Left colon (tissue), 2 donors: Measurements from ENCODE around the gene STN1. TPM values are rescaled to one million over a fixed set of nuclear protein-coding genes. Genes with fewer than 3 reads are reported as not detected.
A peak's percentile ranks its signal among the peaks of the same experiment; 100 is the strongest.

ENCODE experiments used
- ATAC-seq: fragments of 200-7000 bp; cut with Tn5 transposase; one replicate; pipeline ENCODE4 v1.9.1; 2020; ENCODE audit warnings: mild to moderate bottlenecking, moderate library complexity
- DNase-seq, 2 donors: peaks; one replicate each; pipeline ENCODE4 v3.0.0-alpha.2; 2020
- intact Hi-C, 2 donors: fragments of 100-400 bp; cut with DNase I in 1 of 2; cut with micrococcal nuclease in 1 of 2; formaldehyde crosslinking; loops; one replicate each; pipeline versions ENCODE4 v1.11.2 to v1.14.0; 2022; cut with DNase I, micrococcal nuclease
- total RNA-seq, 2 donors: library from RNA; stranded (reverse); fragmentation: NEBNext Ultra II Directional; extraction: Animal tissue kit (Norgen Biotek cat#: 25700); gene quantifications; one replicate each; pipeline ENCODE4 v1.2.1, GENCODE V29; 2021
- donor health status: DM: no; HTN: no; CAD: no.
- donor health status: DM: yes; HTN: yes; CAD: no.

Gene STN1
- total RNA-seq, 2 donors from 2014 or later = 24.4 to 25.7 TPM

DNA sequence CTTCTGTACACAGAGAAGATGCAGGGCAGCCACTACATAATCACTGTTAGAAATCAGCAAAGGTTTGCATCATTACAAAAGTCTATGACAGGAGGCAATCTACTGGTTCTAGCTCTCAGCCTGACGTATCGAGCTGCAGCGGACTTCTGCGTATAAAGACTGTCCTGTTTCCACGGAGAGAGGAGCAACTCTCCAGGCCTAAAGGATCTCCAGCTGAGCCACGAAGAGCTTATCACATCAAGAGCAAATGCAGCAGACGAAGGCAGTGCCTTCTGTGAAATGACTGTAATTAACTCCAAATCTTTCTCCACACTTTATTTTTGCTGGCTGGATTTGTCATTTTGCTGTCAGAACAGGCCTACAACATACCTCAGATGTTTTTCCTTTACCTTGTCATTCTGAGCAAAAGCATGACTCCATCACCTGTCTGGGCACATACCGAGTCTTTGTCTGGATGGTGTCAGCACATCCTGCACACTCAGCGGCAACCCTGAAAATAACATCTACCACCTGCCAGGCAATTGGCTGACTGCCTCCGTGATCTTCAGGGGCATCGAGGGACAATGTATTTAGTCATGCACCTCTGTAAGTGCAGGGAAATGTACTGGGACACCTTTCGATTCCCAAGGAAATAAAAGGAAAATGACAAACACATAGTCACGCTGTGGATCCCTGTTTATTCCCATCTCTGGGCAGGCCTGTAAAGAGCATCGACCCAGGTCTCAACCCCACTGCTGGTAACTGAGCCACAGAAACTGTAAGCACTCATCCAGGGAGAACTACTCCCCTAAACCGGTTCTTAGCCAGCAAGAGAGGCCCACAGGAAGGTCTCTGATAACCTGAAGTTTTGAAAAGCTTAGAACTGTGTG lies 36.3 kb downstream of the STN1 start:
- intact Hi-C loops = loop anchor here in 1 of 2 donors (10.0 kb wide), 1 partner anchor 323 kb away; no protein-coding TSS in a partner anchor

DNA sequence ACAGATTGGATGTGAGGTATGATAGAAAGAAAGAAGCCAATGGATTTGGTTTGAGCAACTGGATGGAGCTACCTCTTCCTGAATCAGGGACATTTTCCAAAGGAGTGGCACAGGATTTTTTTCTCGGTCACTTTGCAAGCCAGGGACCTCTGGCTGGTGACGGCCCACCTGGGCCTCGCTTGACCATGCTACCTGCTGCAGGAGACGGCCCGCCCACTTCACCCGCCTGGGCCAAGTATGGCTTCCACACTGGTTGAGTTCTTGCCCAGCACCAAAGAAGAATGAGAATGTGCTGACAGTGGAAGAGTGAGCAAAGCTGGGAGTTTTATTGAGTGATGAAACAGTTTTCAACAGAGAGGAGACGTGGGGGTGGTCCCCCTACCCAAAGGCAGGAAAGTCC lies 38.2 kb downstream of the STN1 start:
- ATAC-seq = no peak
- DNase-seq = no peak
- intact Hi-C loops = loop anchor here in 1 of 2 donors (10.0 kb wide), 1 partner anchor 325 kb away; no protein-coding TSS in a partner anchor

More for the DNA sequence above, 36.3 kb downstream of the STN1 start:
- no peak for ATAC-seq
- DNase-seq = no peak

DNA sequence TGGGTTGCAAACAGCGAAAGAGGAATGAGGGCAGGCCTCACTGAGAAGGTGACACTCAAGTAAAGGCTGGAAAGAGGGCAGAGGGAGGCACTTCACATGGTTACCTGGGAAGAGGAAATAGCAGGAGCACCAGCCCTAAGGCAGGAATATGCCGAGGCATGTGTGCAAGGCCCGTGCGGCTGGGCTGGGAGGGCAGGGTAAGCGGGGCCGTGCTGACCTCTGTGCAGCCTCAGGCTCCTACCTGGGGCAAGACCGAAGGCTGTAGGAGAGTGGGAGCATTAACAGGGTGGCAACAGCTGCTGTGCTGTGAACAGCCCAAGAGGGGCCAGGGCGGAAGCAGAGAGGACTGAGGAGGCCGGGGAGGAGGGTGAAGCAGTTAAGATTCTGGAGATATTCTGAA lies 38.6 kb downstream of the STN1 start:
- no peak for DNase-seq
- intact Hi-C loops = no loop called here
- ATAC-seq = no peak

DNA sequence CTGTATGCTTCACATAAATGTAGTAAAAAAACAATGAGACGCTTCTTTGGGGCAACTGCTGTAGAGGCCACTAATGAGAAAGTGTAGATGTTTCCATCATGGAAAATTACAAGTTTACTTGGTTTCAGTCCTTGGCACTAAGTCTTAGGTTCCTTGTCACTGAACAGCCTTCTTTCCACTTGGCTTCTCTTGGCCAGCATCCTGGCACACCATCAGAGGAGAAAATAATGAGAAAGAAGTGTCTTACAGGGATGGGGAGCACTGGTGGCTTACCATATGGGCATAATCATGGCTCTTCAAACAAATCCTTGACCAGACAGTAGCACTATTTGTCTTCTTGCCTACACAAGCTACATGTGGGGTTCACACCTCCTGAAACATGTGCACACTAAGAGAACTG lies 40.1 kb downstream of the STN1 start:
- intact Hi-C loops = no loop called here
- ATAC-seq (no peak), DNase-seq (no peak)

DNA sequence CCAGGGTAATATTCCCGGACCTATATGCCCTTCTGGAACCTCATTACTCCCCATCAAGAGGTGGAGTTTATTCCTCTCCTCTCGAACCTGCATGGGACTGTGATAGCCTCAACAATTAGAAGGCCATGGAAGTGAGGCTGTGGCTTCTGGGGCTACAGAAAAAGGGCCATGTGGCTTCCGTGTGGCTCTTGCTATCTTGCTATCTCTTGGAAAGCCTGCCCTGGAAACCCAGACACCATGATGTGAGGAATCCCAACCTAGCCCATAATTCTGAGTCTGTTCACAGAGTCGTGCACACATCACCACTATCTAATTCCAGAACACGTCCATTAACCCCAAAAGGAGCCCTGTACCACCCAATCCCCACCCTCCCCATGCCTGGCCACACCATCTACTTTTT lies 41.8 kb downstream of the STN1 start:
- DNase-seq (no peak), ATAC-seq (no peak)
- intact Hi-C loops = no loop called here

DNA sequence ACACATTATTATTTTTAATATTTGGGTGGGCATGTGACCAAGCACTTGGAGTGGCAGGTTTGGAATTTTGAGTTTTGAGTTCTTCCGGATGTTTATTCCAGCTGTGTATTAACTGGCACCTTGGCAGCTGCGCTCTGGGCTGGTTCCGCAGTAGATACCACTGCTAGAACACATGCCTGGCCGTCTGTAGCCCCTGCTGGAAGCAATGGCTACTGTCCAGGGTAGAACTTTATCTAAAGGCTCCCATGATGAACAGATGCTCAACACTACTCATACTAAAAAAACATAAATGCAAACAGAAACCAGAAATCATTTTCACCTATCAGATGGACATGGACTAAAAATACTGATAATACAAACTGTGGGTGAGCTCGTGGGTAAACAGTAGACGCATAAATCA lies 43.3 kb downstream of the STN1 start:
- ATAC-seq = no peak
- DNase-seq = no peak
- intact Hi-C loops = no loop called here

DNA sequence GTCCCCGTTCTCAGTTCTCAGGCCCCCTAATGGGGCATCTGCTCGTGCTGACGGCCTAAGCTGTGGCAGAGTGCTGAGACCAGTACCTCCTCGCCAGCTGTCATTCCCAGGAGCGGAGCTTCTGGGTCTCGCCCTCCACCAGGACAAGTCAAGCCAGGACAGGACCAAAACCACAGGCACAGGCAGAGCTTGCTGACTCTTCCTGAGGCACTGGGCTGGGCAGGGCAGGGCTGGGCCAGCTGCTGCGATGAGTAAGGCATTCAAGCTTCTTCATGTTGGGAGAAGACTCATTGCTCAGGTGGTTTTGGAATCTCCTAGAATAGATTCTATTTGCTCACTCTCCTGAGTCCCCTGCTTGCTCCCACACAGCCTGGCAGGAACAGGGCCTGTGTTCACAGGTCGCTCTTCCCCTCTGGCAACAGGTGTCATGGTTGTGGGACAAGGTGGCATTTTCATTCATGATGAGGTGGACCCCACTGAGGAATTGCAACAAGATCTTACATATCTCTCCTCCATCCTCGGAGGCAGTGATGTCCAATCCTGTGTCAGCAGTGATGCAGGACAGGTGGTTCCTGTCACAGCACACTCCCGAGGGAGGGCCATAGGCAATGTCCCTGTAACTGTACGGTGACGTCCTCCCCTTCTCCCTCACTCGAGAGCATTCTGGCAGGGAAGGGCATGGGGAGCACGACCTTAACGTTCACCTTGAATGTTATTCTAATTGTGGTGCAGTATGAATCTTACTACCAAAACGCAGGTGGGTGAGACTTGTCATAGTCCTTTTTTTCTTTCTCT lies 45.6 kb downstream of the STN1 start:
- intact Hi-C loops = no loop called here
- ATAC-seq (no peak), DNase-seq (no peak)

DNA sequence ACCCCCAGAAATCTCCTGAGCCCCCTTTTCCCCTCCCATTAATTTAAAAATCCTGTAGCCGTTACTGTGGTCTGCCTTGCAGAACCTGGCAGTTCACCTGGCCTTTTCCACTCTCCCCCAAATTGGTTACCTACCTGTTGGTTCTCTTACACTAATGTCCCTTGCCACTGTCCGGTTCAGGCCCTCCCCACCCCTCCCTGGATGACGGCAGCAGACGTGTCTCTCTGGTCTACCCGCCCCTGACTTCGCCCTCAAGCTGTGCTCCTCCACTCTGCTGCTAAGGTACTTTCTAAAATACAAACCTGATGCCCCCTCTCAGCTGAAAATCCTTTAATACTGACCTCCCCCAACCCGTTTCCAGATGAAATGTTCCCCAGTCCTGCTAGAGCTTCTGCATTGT lies 47.0 kb downstream of the STN1 start:
- no peak for DNase-seq
- intact Hi-C loops = no loop called here
- ATAC-seq = no peak

DNA sequence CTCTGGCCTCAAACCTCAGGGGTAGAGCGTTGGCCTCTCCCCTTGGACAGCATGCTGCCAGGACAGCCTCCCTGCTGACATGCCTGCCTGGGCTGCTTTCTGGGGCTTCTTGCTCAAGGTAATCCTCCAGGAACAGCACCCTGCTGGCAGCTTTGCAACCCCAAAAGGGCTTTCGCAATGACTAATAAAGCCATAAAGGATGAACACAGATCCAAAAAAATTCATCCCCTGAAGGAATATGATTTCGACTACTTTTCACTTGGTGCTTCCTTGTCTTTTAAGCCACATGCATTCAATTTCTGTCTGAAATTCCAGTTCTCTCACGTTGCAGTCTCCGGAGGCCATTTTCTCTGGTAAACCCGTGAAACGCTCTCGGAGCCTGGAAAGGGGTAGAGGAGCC lies 47.5 kb downstream of the STN1 start:
- DNase-seq (no peak), ATAC-seq (no peak)
- intact Hi-C loops = no loop called here

DNA sequence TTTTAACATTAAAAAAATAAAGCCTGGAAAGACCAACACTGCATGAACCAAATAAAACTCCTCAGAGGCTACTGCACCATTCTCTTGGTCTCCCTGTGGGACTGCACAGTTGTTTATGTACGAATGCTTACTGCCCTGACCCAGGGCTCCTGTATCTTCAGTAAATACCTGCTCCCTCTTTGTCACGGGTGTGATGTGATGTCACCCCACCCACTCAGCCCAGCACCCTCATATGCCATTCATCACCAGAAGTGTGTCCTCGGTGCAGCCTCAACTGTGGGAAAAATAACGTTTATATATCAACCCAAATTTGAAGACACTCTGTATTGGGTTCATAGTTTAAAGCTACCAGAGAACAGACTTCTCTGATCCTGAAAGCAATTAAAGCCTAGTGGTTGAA lies 48.6 kb downstream of the STN1 start:
- intact Hi-C loops = no loop called here
- ATAC-seq (no peak), DNase-seq (no peak)

DNA sequence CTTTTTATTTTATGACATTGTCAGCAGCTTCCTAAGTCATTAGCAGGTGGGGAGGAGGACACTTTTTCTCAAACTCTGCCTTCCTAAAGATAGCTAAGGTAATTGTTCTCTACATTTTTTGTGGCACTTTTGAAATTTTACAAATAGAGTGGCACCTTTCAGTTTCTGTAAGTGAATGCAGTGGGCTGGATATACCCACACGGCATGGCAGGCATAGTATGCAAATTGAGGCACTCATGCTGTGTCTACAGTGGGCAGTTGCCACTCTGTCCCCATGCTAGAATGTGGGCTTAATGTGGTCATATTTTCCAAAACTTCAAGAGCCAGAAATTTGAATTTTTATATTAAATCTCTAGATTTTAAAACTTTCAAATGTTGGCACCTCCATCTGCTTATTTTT lies 49.8 kb downstream of the STN1 start:
- intact Hi-C loops = no loop called here
- ATAC-seq (no peak), DNase-seq (no peak)

DNA sequence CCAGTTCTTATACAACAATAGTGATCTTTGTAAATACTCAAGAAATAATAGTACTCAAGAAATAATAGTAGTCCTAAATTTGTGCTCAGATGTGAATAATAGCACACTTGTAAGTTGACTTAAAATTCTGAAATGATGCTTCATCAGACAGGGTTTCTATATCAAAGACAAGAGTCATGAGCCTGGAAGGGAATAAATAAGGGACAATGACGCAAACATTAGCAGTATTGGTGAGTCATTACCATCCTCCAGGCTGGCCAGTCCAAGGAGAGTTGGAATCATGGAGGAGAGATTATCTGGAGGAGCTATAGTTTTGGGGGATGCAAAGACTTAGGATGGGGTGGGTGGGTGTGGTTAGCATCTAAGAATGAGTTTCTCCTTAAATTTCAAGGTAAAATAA lies 56.5 kb downstream of the STN1 start:
- DNase-seq (no peak), ATAC-seq (no peak)
- intact Hi-C loops = no loop called here

DNA sequence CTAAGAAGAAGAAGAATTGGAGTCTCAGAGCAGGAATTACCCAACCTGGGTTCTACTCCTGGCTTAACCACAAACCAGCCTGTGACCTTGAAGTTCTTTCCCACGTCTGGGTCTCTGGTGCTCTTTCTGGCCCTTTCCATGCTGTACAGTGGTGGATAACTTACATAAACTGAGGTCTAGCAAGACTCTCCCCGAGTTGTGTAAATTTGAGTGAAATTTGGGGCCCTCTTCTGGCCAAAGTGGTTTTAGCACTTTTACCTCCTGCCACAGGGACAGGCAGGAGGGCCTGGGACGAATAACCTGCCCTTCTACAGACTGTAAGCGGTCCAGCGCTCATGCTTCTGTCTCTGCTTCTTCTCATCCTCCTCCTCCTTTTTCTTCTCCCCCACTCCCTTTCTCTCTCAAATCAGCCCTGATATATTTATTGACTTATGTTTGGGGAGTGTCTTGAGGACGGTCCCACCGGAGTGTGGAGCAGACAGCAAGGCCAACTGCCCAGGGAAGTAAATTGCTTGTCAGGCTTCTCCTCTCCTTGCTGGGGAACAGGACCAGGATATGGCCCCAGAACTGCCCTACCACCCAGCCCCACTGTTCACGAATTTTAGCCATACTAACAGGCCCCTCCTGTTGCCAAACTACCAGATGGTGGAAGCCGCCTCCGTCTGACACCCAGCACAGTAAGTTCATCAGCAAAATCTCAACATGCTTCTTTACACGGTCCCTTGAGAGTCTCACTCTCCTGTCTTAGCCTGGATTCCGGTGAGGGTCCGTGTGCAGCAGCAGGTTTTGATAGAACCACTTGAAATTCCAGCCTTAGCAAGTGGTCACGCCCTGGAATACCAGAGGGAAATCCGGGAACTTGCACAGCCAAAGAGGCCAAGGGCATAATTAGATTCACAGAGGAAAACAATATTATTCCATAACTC lies 58.6 kb downstream of the STN1 start:
- ATAC-seq = peak; percentile 58
- DNase-seq = peak in 1 of 2 donors; percentile 67
- intact Hi-C loops = loop anchor here (2.0 to 5.0 kb wide), 2 partner anchors 142 to 147 kb away; no protein-coding TSS in a partner anchor

DNA sequence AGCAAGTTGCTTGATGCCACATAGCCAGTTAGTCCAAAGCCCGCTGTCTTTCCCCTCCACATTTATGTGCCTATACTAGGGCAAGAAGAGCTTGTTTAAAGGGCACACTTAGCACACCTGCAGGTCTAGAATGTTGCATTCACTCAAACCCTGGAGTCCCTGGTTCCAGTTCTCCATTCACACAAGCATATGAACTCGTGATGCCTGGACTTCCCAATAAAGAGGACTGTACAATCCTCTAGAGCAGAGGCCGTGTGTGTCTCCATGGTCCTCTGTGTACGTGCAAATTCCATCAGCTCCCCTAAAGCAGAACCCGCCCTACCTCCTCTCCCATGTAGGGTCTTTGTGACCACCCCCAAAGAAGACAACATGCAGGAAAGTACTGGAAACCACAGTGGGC lies 59.6 kb downstream of the STN1 start:
- intact Hi-C loops = loop anchor here (2.0 to 5.0 kb wide), 2 partner anchors 141 to 146 kb away; no protein-coding TSS in a partner anchor
- no peak for DNase-seq
- ATAC-seq = no peak

DNA sequence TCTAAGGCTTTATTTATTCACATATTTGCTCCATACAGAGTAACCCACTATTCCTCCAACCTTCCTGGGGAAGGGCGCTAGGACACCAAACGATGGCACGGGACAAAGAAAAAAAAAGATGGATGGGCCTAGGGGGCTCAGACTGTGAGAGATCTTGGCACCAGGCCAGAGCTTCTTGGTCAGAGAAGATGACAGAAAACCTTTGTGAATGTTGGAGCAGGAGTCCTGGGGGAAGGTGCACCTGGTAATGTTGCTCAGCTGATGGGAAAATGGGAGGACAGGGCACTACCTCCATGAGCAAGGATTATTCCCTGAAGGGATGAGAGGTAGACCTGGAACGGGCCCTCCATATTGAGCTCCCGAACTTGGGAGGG lies 61.2 kb downstream of the STN1 start:
- intact Hi-C loops = loop anchor here in 1 of 2 donors (5.0 kb wide), 1 partner anchor 139 kb away; no protein-coding TSS in a partner anchor
- no peak for DNase-seq
- no peak for ATAC-seq

DNA sequence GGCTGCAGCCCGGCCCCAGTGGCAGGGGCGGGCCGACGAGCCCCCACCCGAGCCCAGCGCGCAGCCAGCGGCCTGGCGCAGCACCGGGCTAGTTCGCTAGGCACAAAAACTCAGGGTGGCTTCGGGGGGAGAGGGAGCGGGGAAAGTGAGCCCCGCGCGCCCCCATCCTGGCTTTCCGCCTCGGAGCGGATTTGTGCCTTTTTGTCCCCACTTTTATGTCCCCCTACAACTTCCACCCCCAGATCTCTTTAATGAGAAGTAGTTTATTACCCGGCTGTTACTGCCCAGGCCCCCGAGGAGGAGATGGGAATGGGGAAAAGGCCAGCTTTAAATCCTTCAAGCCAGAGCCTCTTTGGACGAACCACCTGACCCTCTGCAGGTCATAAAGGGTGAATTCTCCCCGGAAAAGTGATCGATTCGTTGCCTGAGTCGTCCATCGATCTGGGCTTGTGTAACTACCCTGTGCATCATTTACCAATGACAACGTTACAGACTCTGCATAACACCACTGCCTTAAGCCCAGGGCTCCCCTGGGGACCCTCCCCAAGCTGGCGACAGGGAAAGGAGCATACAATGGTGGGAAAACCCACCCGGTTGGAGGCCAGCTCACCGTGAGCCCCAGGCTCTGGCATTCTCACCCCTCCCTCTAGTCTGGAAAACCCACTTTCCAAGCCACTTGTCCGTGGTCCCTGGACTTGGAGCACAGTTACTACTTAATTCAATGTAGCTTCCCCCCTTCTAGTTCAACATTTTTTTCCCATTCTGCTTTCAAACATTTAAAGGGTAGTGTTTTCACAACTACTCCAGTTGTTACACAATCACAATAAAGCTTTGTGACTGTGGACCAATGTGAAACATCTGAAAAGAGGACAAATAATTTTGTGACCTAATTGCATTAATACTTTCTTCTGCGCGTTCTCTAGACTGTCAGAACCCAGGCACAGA lies 61.9 kb downstream of the STN1 start:
- intact Hi-C loops = loop anchor here in 1 of 2 donors (5.0 kb wide), 1 partner anchor 139 kb away; no protein-coding TSS in a partner anchor
- ATAC-seq (no peak), DNase-seq (no peak)

DNA sequence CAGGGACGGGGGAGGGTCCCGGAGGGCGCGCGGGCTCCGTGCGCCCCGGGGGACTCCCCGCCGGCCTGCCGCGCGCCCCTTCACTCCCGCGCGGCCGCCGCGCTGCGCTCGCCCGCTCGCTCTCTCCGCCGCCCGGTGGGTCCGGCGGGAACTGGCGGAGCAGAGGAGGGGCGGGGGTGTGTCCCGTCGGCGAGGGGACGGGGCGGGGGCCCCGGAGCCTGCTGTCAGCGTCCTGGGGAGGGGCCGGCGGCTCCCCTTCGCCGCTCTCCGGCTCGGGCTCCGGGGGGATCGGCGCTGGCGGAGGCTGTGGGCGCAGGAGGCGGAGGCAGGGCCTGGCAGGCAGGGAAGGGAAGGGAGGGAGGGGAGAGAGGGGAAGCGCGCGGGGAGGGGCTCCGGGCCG lies 62.6 kb downstream of the STN1 start, which contains the start of gene SH3PXD2A:
Gene SH3PXD2A (minus strand): TSS at position 153 of the 400 bp plus-strand sequence. CDS start 310 bp downstream, outside the sequence.
- intact Hi-C loops = loop anchor here in 1 of 2 donors (5.0 kb wide), 1 partner anchor 138 kb away; no protein-coding TSS in a partner anchor
- peak; percentile 41 for ATAC-seq
- DNase-seq = peak in 1 of 2 donors; percentile 58
